GM21423 (cell line): ENCODE measurements around the gene CD9.

Experiments used
- ATAC-seq: cut with Tn5 transposase; IDR thresholded peaks from one replicate; pipeline ENCODE4 v1.9.1; 2021; ENCODE audit warnings: mild to moderate bottlenecking, moderate library complexity; ENCODE audit not compliant: unreplicated experiment

Gene CD9

GRCh38 chr12:6235906-6236640 lies 35.9 kb downstream of the CD9 start:
- ATAC-seq, result no peak

DNA sequence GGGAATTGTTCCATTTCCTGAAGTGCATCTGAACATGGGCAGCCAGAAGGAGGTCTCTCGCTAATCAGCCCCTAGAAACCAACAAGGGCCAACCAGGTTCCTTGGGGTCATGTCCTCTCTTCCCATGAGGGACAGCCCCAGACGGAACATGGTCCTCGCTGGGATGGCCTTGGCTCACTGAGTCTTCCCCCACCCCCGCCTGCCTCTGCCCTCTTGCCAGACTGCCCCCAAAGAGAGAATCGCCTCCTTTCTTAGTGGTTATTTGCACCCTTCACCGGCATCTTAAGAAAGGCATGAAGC lies 36.4 kb downstream of the CD9 start:
- ATAC-seq, result no peak

DNA sequence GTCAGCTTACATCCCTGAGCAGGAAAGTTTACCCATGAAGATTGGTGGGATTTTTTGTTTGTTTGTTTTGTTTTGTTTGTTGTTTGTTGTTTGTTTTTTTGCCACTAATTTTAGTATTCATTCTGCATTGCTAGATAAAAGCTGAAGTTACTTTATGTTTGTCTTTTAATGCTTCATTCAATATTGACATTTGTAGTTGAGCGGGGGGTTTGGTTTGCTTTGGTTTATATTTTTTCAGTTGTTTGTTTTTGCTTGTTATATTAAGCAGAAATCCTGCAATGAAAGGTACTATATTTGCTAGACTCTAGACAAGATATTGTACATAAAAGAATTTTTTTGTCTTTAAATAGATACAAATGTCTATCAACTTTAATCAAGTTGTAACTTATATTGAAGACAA lies 37.6 kb downstream of the CD9 start:
- ATAC-seq, result no peak

GRCh38 chr12:6238875-6239274 lies 38.7 kb downstream of the CD9 start:
- ATAC-seq, result no peak

GRCh38 chr12:6241495-6241894 lies 41.3 kb downstream of the CD9 start:
- no peak for ATAC-seq

GRCh38 chr12:6249580-6249979 lies 49.4 kb downstream of the CD9 start:
- ATAC-seq, result no peak

DNA sequence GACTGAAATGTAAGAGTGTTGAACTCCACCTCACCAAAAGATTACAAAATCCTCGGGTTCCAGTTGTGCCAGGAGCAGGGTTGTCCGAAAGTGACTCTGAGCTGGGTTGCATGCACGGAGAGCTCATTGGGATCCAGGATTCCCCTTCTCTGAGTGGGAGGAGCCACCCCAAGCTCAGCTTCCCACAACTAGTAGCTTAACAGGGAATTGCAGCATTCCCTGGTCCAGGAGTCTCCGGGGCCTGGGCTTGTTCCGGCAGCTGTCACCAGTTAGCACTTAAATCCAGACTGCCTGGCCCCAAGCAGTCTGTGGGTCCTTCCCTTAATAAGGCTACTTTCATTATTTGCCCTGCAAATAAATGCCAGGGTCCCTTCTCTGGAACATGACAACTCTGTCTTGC lies 50.1 kb downstream of the CD9 start:
- no peak for ATAC-seq

- ATAC-seq, result no peak
Observed at GRCh38 chr12:6253278-6253677, 53.1 kb downstream of the CD9 start.

DNA sequence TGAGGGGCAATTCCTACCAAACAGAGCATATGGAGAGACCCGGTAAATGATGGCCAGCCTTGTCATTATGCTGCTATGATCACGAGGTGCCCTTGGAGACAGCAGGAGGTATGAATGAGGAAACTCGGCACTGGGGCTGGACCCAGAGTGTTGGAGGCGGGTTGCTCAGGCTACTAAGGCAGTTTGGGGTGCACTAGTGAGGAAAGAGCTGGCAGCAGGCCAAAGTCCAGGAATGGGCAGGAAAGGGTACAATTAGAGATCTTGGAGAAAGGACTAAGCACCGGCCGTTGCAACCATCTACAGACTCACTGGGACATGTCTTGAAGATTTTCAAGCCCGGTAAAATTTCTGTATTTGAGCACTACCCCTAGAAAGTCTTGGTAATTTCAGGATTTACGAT lies 54.3 kb downstream of the CD9 start:
- no peak for ATAC-seq

DNA sequence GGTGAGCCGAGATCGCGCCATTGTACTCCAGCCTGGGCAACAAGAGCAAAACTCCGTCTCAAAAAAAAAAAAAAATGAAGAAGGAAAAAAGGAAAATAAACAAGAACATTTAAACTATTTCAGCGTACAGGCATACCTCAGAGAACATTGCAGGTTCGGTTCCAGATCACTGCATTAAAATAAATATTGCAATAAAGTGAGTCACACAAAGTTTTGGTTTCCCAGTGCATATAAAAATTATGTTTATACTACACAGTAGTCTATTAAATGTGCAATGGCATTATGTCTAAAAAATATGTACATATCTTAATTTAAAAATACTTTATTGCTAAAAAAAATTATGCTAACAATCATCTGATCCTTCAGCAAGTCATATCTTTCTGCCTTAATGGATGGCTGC lies 56.8 kb downstream of the CD9 start:
- no peak for ATAC-seq

- no peak for ATAC-seq
Observed at GRCh38 chr12:6262211-6262610, 62.0 kb downstream of the CD9 start.

- no peak for ATAC-seq
Observed at GRCh38 chr12:6262623-6263022, 62.4 kb downstream of the CD9 start.

GRCh38 chr12:6263931-6264330 lies 63.7 kb downstream of the CD9 start:
- ATAC-seq, result no peak

GRCh38 chr12:6264402-6265037 lies 64.3 kb downstream of the CD9 start:
- ATAC-seq, result no peak

DNA sequence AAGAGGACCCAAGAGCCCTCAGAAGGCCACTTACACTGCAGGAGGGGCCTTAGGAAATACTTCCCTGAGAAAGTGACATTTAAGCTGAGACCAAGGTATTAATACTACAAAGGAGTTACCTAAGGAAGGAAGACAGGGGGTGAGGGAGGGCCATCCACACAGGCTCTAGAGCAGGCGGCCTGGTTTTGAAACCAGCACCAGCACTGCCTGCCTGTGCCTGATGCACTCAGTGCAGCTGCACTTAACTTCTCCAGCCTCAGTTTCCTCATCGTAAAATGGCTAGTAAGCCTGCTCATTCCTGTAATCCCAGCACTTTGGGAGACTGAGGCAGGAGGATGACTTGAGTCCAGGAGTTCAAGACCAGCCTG lies 64.8 kb downstream of the CD9 start:
- no peak for ATAC-seq

DNA sequence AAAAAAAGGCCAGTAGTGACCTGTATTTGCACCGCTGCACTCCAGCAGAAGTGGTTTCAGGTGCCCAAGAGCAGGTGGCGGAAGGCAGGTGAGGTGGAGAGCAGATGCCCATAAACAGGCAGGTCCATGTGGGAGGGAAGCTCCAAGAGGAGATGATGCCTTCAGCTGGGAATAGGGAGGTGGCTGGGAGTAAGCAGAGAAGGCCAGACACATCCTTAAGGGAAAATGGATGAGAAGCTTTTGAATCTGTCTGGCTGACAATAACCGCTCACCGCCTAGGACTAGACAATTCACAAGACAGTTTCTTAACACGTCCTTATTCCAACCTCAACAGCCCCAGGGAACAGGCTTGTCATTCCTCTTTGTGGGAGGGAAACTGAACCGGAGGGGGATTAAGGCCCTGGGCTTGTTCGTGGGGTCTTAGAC lies 66.4 kb downstream of the CD9 start:
- ATAC-seq, result no peak

GRCh38 chr12:6266971-6267721 lies 66.9 kb downstream of the CD9 start:
- ATAC-seq, result no peak

- no peak for ATAC-seq
Observed at GRCh38 chr12:6268484-6269157, 68.4 kb downstream of the CD9 start.

DNA sequence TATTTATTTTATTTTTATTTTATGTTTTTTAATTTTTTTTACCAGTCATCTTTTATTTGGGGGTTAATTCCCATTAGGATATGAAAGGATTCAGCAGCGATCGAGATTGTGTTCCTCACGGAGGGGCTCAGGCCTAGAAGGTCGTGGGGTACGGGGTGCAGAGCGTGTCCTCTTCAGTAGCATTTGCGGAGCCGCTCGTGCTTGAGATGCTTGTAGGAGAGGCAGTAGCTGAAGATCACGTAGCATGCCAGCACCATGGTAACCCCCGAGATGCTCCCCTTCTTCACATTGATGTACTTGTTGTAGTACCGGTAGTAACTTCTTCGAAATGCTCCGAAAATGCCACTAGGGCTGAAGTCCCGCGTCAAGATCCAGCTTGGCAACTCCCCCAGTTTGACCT lies 69.8 kb downstream of the CD9 start:
- ATAC-seq, result no peak

DNA sequence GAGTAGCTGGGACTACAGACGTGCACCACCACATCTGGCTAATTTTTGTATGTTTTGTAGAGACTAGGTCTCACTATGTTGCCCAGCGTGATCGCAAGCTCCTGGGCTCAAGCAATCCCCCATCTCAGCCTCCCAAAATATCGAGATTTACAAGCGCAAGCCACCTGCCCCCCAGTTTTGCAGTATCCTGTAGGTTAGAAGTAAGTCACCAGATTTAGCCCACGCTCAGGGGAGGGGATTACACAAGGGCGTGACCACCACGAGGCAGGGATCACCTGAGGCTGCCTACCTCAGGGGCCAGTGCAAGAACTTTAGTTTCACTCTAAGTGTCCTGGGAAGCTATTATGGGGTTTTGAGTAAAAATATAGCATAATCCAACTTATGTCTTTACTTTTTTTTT lies 71.1 kb downstream of the CD9 start:
- ATAC-seq, result no peak

GRCh38 chr12:6272300-6273204 lies 72.4 kb downstream of the CD9 start:
- no peak for ATAC-seq
